Kidney capillary endothelial cell (primary cell): ENCODE results near the gene SCAMP2.
"Not testable (repeated sequence)": the region's sequence is repeated elsewhere in the genome, so short reads cannot be mapped to it uniquely, and the experiment has no call there.

Experiments
- DNase-seq: peaks from one replicate; pipeline ENCODE4 v3.0.0-alpha.2; 2018; ENCODE audit warnings: low spot score

Gene SCAMP2

GRCh38 chr15:74873036-74873755, at the start of gene SCAMP2:
TSS of gene SCAMP2 (minus strand) at chr15:74873365. CDS start at chr15:74873255, 110 bp downstream.
- peak; percentile 82 for DNase-seq

GRCh38 chr15:74920456-74920855, 47.3 kb upstream of the SCAMP2 start:
- DNase-seq = no peak

DNA sequence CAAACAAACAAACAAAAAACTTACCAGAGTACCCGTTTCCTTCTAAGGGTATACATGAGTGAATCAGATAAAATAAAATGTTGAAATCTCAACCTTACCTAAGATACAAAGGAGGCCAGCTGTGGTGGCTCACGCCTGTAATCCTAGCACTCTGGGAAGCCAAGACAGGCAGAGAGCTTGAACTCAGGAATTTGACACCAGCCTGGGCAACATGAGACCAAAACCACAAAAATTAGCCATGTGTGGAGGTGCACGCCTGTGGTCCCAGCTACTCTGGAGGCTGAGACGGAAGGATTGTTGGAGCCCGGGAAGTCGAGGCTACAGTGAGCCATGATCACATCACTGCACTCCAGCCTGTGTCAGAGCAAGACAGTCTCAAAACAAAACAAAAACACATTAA, 44.5 kb upstream of the SCAMP2 start:
- no peak for DNase-seq

DNA sequence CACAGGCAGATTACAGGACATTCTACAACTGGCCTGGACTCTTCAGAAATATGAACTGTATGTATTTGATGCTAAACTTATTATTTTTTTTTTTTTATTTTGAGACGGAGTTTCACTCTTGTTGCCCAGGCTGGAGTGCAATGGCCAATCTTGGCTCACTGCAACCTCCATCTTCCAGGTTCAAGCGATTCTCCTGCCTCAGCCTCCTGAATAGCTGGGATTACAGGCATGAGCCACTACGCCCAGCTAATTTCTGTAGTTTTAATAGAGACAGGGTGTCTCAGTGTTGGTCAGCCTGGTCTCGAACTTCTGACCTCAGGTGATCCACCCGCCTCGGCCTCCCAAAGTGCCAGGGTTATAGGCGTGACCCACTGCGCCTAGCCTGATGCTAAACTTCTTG, 40.6 kb upstream of the SCAMP2 start:
- not testable (repeated sequence) for DNase-seq

- DNase-seq = no peak
Observed at GRCh38 chr15:74913041-74913440, 39.9 kb upstream of the SCAMP2 start.

DNA sequence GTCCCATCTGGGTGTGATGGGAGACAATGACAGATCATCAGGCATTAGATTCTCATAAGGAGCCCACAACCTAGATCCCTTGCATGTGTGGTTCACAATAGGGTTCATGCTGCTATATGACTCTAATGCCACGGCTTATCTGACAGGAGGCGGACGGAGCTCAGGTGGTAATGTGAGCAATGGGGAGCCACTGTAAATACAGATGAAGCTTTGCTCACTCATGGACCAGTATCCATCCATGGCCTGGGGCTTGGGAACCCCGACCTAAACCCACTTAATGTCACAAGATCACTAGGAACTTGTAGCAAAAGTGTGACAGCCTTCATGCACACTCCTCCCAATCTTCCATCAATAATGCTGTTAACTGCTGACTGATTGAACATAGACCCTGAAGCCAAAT, 35.5 kb upstream of the SCAMP2 start:
- DNase-seq = no peak

DNA sequence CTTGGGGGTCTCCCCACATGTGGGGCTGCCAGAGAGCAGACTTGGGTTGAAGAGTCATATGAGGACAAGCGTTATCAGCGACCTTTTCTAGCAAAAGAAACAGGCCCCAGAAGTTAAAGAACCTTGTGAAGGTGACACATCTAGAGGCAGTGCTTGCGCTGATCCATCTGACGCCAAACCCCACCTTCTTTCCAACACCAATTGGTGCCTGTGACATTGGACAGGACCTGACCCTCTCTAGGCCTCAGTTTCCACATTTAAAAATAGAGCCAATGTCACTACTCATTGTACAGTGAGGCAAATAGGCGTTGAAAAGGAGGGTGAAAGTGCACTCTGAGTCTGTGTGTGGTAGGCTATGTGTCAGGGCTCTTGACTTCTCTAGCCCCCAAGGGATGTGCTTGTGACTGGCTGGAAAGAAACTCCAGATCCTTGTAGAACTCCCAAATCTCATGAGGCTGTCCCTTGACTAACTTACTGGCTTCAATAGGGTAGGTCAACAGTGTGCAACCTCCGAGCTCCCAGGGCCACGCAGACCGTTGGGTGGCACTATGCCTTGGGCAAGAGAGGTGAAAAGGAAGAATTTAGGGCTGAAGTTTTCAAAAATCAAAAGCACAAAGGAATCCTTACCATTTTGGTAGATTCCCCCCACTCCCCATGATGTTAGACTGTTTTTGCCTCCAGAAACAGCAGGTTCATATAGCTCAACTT, 34.2 kb upstream of the SCAMP2 start:
- no peak for DNase-seq

- peak; percentile 84 for DNase-seq
Observed at GRCh38 chr15:74906450-74907162, 33.4 kb upstream of the SCAMP2 start, which contains the start of gene FAM219B. TSS of gene FAM219B (minus strand) at chr15:74906851. CDS start at chr15:74906800, 51 bp downstream.

DNA sequence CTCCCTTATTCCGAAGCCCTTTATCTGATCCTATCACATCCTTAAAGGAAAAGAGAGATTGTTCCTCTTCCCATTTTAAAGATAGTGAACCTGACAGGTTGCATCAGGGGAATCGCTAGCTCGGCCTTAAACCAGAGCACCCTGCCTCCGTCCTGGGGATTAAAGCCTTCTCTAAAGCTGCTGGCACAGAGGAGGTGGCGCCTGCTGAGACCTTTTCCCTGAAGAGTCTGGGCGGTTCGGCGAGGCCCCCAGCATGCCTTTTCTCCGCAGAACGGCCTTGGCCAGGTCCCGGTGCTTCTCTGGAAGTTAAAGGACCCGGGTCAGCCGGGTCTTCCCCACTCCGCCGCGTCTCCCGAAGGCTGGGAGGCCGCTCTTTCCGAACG, 32.9 kb upstream of the SCAMP2 start:
- DNase-seq = no peak

GRCh38 chr15:74904190-74904805, 31.1 kb upstream of the SCAMP2 start:
- DNase-seq = no peak

- no peak for DNase-seq
Observed at GRCh38 chr15:74903676-74904075, 30.5 kb upstream of the SCAMP2 start.

DNA sequence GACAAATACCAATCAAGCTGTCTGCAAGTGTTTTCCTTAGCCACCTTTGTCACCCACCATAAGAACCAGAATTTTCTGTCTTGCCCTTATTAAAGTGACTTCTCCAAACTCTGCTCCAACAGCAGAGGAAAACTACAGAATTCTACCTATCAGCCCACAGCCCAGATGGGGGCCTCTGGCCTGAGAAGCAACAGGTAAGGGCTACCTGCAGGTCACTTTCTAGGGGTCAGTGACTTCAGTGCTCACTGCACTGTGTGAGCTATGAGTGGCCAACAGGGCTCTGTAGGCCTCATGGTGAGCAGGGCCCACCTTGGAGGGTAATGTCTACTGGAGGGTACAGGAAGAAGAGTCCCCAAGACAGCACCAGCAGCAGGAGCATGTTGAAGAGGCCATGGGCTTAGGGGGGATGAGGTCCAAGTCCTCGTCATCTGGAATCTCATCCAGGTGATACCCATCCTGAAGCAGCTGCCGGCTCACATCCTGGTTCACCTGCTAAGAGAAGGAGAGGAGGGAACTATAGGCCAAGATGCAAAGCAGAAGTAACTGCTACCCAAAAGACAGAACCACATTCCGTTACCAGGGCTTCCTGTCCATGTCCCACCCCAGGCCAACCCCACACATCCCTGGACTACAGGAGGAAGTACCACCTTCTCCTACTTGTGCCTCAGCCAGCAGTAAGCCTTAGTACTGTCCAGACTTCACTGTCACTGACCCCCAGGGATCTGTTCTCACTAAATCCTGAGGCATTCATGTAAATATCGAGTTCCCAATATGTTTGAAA, 29.3 kb upstream of the SCAMP2 start:
- no peak for DNase-seq

DNA sequence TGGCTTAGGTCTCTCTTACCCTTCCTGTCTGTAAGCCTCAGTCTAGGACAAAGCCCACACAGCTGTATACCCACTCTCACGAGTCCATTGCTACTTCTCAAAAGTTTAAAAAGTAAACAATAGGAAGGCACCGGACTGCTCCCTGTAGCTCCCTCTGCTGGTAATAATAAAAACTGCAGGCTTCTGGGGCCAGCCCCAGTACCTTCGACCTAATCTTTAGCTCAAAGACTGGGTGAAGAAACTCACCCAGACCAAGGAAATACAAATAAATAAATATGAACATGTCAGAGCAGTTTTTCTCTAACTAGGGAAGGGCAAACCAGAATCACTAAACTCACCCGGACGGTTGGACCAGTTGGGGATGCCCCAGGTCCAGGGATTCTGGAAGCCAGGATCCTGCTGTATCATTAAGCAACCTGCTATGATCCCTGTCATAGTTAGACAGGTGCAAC, 28.5 kb upstream of the SCAMP2 start:
- DNase-seq = peak; percentile 63

GRCh38 chr15:74897300-74897701, 24.1 kb upstream of the SCAMP2 start:
- no peak for DNase-seq

GRCh38 chr15:74896316-74896715, 23.2 kb upstream of the SCAMP2 start:
- no peak for DNase-seq

DNA sequence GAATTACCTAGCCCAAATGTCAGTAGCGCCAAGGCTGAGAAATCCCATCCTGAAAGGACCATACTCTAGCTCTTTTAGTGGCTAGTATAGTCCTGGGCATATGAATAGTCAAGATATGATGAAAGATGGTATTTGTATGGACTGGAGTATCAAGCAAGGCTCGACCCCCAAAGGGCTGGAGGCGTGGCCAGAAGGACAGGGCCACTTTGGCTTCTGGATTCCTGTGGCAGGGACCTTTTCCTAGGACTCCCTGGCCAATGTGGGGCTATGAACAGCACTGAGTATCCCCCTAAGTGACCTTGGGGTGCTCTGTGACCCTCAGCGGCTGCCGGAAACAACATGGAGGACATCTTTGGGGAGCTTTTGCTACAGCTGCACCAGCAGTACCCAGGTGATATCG, 22.7 kb upstream of the SCAMP2 start:
- no peak for DNase-seq

DNA sequence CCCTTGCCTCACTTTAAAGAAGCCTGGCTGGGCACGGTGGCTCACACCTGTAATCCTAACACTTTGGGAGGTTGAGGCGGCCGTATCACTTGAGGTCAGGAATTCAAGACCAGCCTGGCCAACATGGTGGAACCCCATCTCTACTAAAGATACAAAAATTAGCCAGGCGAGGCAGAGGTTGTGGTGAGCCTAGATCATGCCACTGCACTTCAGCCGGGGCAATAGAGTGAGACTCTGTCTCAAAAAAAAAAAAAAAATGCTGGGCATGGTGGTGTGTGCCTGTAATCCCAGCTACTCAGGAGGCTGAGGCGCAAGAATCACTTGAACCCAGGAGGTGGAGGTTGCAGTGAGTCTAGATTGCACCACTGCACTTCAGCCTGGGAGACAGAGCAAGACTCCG, 21.2 kb upstream of the SCAMP2 start:
- DNase-seq = not testable (repeated sequence)

DNA sequence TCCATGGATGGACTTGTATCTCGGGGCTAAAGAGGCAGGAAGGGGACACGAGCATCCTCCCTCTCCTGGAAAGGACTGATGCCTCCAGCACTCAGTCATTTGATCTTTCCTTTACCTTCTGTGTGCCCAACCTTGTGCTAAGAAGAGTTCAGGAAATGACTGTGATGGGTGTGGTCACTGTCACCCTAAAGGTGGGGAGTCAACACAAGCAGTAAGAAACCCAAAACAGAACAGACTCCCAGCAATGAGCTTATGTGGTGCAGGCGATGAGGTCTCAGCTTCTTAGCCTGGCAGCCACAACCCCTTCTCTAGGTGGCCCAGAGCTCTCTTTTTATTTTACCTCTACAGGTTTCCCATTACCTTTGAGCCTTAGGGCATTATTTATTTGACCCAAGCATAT, 20.5 kb upstream of the SCAMP2 start:
- no peak for DNase-seq

DNA sequence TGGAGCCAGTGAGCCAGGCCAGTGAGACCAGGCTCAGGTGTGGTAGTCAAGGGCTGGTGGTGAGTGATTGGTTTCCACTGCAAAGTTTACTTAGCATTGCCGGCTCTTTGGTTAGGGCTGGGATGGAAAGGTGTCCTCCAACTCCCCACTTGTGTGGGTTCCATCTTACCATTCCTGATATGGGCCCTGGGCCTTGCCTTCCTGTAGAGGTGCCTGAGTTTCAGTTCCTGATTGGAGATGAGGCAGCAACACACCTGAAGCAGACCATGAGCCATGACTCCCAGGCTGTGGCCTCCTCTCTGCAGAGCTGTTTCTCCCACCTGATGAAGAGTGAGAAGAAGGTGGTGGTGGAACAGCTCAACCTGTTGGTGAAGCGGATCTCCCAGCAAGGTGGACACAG, 19.8 kb upstream of the SCAMP2 start:
- DNase-seq = no peak

DNA sequence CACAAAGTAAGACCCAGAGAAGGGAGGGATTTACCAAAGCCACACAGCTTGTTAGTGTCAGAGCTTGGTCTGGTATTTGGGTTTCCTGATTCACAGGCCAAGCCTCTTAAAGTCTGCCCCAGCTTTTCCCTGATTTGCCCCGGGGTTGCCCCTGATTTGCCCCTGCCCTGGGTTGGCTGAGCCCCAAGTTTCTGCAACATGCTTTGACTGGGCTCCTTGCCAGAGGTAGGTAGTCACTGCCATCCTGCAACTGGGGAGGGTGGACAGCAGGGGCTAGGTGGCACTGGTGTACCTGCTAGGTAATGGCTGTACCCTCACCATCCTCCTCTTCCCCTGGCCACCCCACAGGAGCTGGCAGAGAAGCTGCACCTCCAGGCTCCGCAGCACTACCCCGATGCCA, 19.1 kb upstream of the SCAMP2 start:
- DNase-seq = no peak

DNA sequence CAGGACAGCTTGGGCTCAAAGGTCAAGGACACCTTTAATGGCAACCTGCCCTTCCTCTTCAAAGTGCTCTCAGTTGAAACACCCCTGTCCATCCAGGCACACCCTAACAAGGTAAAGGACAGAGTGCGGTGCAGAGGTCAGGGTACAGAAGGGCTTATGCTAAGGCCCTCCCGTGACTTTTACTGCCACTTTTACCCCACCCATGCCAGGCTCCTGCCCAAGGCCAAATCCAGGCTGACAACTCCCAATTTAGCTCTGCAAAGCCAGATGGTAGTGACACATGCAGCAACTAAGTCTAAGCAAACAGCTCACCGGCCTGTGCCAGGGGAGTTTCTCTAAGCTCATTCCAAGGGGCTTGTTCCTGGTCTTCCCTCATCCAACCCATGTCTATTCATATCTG, 18.3 kb upstream of the SCAMP2 start:
- DNase-seq = no peak

- DNase-seq = no peak
Observed at GRCh38 chr15:74890665-74890960, 17.4 kb upstream of the SCAMP2 start.
